HG02623 (cell line): ENCODE data around the gene PCDHGA11.
"Not testable (repeated sequence)": the region's sequence is repeated elsewhere in the genome, so short reads cannot be mapped to it uniquely, and the experiment has no call there.

Source experiments
- ATAC-seq: cut with Tn5 transposase; IDR thresholded peaks from one replicate; pipeline ENCODE4 v1.9.1; 2021; ENCODE audit warnings: moderate library complexity; ENCODE audit not compliant: unreplicated experiment

The PCDHGA11 gene

DNA sequence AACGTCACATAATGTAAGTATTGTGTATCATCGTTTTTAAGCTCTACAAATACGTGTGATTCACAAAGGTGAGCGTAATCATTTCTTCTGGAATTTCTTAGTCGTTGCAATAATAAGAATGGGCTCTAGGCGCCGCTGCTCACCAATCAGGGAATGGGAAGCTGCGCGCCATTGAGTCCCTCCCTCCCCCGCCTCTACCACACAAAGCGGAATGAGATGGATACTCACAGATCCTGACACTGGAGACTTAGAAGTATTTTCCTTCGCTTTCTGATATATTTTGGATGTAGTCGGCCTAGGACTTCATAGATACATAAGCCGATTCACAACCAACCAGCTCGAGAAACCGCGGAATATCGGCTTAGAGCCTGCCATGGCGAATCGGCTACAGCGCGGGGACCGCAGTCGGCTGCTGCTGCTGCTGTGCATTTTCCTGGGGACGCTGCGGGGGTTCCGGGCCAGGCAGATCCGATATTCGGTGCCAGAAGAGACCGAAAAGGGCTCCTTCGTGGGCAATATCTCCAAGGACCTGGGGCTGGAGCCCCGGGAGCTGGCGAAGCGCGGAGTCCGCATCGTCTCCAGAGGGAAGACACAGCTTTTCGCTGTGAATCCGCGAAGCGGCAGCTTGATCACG lies at the start of gene PCDHGA11:
TSS of gene PCDHGA11 (plus strand) at position 197 of the 634 bp plus-strand sequence. CDS start at position 374, 177 bp downstream.
- ATAC-seq = no peak

DNA sequence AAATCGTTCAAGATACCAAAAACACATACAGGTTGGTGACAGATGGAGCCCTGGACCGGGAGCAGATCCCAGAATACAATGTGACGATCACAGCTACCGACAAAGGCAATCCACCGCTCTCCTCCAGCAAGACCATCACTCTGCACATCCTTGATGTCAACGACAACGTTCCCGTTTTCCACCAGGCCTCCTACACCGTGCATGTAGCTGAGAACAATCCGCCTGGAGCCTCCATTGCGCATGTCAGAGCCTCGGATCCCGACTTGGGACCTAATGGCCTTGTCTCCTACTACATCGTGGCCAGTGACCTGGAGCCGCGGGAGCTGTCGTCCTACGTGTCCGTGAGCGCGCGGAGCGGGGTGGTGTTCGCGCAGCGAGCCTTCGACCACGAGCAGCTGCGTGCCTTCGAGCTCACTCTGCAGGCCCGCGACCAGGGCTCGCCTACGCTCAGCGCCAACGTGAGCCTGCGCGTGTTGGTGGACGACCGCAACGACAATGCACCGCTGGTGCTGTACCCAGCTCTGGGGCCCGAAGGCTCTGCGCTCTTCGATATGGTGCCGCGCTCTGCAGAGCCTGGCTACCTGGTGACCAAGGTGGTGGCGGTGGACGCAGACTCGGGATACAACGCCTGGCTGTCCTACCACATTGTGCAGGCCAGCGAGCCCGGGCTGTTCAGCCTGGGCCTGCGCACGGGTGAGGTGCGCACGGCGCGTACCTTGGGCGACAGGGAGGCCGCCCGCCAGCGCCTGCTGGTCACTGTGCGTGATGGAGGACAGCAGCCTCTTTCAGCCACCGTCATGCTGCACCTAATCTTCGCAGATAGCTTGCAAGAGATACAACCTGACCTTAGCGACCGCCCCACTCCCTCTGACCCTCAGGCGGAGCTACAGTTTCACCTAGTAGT lies 49.0 kb upstream of the PCDHGA11 start:
- ATAC-seq = no peak

GRCh38 chr5:141373673-141374317 lies 47.1 kb upstream of the PCDHGA11 start, which contains the start of gene PCDHGA6:
TSS of gene PCDHGA6 (plus strand) at chr5:141373891. CDS start at chr5:141374084, 193 bp downstream.
- ATAC-seq = no peak

- no peak for ATAC-seq
Measured at GRCh38 chr5:141374627-141375026, 46.2 kb upstream of the PCDHGA11 start.

DNA sequence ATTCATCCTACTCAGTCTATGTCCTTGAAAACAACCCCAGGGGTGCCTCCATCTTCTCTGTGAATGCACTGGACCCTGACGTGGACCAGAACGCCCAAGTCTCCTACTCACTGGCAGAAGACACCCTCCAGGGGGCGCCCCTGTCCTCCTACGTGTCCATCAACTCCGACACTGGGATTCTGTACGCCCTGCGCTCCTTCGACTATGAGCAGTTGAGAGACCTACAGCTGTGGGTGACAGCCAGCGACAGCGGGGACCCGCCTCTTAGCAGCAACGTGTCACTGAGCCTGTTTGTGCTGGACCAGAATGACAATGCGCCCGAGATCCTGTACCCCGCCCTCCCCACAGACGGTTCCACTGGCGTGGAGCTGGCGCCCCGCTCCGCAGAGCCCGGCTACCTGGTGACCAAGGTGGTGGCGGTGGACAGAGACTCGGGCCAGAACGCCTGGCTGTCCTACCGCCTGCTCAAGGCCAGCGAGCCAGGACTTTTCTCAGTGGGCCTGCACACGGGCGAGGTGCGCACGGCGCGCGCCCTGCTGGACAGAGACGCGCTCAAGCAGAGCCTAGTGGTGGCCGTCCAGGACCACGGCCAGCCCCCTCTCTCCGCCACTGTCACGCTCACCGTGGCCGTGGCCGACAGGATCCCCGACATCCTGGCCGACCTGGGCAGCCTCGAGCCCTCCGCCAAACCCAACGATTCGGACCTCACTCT lies 45.3 kb upstream of the PCDHGA11 start:
- not testable (repeated sequence) for ATAC-seq

DNA sequence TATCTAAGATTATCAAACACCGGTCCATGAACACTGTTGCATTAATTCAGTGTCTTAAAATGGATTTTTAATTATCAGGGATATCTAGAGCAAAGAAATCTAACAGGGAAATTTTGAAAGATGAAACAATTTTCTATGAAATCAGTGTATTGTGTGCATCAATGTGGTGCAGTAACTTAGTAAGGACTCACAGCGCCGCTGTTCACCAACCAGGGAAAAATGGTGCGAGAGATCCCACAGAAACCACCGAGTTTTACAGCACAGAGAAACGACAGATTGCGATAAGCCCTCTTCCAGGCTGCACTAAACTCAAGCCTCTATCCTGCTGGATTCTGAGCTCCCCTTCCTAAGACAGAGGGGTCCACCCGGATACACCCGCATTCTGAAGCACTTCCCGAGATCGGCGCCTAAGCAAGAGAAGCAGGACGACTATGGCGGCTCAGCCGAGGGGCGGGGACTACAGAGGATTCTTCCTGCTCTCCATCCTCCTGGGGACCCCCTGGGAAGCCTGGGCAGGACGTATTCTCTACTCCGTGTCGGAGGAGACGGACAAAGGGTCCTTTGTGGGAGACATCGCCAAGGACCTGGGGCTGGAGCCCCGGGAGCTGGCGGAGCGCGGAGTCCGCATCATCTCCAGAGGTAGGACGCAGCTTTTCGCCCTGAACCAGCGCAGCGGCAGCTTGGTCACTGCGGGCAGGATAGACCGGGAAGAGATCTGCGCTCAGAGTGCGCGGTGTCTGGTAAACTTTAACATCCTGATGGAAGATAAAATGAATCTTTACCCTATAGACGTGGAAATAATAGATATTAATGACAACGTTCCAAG lies 38.2 kb upstream of the PCDHGA11 start, which contains the start of gene PCDHGA7:
TSS of gene PCDHGA7 (plus strand) at position 274 of the 826 bp plus-strand sequence. CDS start at position 432, 158 bp downstream.
- ATAC-seq = no peak

GRCh38 chr5:141383345-141383744 lies 37.5 kb upstream of the PCDHGA11 start:
- ATAC-seq = no peak

DNA sequence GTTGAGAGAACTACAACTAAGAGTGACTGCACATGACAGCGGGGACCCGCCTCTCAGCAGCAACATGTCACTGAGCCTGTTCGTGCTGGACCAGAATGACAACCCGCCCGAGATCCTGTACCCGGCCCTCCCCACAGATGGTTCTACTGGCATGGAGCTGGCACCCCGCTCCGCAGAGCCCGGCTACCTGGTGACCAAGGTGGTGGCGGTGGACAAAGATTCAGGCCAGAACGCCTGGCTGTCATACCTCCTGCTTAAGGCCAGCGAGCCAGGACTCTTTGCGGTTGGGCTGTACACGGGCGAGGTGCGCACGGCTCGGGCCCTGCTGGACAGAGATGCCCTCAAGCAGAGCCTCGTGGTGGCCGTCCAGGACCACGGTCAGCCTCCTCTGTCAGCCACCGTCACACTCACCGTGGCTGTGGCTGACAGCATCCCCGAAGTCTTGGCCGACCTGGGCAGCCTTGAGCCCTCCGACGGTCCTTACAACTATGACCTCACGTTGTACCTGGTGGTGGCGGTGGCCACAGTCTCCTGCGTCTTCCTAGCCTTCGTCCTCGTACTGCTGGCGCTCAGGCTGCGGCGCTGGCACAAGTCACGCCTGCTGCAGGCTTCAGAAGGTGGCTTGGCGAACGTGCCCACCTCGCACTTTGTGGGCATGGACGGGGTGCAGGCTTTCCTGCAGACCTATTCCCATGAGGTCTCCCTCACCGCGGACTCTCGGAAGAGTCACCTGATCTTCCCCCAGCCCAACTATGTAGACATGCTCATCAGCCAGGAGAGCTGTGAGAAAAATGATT lies 36.2 kb upstream of the PCDHGA11 start:
- no peak for ATAC-seq

GRCh38 chr5:141387557-141388311 lies 33.1 kb upstream of the PCDHGA11 start, which contains the start of gene PCDHGB4:
TSS of gene PCDHGB4 (plus strand) at chr5:141387698. CDS start at chr5:141387885, 187 bp downstream.
- ATAC-seq = not testable (repeated sequence)

- ATAC-seq = no peak
Measured at GRCh38 chr5:141388661-141389060, 32.2 kb upstream of the PCDHGA11 start.

DNA sequence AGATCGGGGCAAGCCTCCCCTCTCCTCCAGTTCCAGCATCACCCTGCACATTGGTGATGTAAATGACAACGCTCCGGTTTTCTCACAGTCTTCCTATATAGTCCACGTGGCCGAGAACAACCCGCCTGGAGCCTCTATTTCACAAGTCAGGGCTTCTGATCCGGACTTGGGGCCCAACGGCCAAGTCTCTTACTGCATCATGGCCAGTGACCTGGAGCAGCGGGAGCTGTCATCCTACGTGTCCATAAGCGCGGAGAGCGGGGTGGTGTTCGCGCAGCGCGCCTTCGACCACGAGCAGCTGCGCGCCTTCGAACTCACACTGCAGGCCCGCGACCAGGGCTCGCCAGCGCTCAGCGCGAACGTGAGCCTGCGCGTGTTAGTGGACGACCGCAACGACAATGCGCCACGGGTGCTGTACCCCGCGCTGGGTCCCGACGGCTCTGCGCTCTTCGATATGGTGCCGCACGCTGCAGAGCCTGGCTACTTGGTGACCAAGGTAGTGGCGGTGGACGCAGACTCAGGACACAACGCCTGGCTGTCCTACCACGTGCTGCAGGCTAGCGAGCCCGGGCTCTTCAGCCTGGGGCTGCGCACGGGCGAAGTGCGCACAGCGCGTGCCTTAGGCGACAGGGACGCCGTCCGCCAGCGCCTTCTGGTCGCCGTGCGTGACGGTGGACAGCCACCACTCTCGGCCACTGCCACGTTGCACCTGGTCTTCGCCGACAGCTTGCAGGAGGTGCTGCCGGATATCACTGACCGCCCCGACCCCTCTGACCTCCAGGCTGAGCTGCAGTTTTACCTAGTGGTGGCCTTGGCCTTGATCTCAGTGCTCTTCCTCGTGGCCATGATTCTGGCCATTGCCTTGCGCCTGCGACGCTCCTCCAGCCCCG lies 31.5 kb upstream of the PCDHGA11 start:
- ATAC-seq = no peak

- no peak for ATAC-seq
Measured at GRCh38 chr5:141392429-141393198, 28.2 kb upstream of the PCDHGA11 start, which contains the start of gene PCDHGA8. TSS of gene PCDHGA8 (plus strand) at chr5:141392633. CDS start at chr5:141392814, 181 bp downstream.

DNA sequence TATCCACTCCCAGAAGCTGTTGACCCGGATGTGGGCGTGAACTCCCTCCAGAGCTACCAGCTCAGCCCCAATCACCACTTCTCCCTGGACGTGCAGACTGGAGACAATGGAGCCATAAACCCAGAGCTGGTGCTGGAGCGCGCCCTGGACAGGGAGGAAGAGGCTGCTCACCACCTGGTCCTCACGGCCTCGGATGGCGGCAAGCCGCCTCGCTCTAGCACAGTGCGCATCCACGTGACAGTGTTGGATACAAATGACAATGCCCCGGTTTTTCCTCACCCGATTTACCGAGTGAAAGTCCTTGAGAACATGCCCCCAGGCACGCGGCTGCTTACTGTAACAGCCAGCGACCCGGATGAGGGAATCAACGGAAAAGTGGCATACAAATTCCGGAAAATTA lies 27.6 kb upstream of the PCDHGA11 start:
- ATAC-seq = no peak

DNA sequence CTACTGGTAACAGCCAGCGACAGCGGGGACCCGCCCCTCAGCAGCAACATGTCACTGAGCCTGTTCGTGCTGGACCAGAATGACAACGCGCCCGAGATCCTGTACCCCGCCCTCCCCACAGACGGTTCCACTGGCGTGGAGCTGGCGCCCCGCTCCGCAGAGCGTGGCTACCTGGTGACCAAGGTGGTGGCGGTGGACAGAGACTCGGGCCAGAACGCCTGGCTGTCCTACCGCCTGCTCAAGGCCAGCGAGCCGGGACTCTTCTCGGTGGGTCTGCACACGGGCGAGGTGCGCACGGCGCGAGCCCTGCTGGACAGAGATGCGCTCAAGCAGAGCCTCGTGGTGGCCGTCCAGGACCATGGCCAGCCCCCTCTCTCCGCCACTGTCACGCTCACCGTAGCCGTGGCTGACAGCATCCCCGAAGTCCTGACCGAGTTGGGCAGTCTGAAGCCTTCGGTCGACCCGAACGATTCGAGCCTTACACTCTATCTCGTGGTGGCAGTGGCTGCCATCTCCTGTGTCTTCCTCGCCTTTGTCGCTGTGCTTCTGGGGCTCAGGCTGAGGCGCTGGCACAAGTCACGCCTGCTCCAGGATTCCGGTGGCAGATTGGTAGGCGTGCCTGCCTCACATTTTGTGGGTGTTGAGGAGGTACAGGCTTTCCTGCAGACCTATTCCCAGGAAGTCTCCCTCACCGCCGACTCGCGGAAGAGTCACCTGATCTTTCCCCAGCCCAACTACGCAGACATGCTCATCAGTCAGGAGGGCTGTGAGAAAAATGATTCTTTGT lies 26.3 kb upstream of the PCDHGA11 start:
- ATAC-seq = not testable (repeated sequence)

- ATAC-seq = peak; percentile 72
Measured at GRCh38 chr5:141397756-141398551, 22.9 kb upstream of the PCDHGA11 start, which contains the start of gene PCDHGB5. TSS of gene PCDHGB5 (plus strand) at chr5:141397947. CDS start at chr5:141398128, 181 bp downstream.
